ELR (cell line): Measurements from ENCODE around the gene CPEB2.

Experiments used
- DNase-seq: peaks from one replicate; pipeline ENCODE4 v3.0.0-alpha.2; 2015; ENCODE audit warnings: low read depth

The CPEB2 gene

GRCh38 chr4:15118292-15118691 is 116.0 kb downstream of the CPEB2 start:
- DNase-seq = no peak
